ENCODE measurements around the gene EPHA1.
"Not testable (repeated sequence)": the region's sequence is repeated elsewhere in the genome, so short reads cannot be mapped to it uniquely, and the experiment has no call there.

The EPHA1 gene

GRCh38 chr7:143401265-143401664, 7.4 kb downstream of the EPHA1 start:
- no peak for DNase-seq

- no peak for DNase-seq
Measured at GRCh38 chr7:143399642-143400041, 9.0 kb downstream of the EPHA1 start.

- peak; percentile 21 for DNase-seq
Measured at GRCh38 chr7:143399151-143399550, 9.5 kb downstream of the EPHA1 start.

- DNase-seq = no peak
Measured at GRCh38 chr7:143398616-143399015, 10.0 kb downstream of the EPHA1 start.

- DNase-seq = no peak
Measured at GRCh38 chr7:143397710-143398530, 10.7 kb downstream of the EPHA1 start.

GRCh38 chr7:143396625-143397556, 11.8 kb downstream of the EPHA1 start:
- DNase-seq = no peak

- no peak for DNase-seq
Measured at GRCh38 chr7:143396182-143396581, 12.5 kb downstream of the EPHA1 start.

GRCh38 chr7:143395187-143396149, 13.2 kb downstream of the EPHA1 start:
- peak; percentile 20 for DNase-seq

GRCh38 chr7:143394777-143395176, 13.9 kb downstream of the EPHA1 start:
- no peak for DNase-seq

- no peak for DNase-seq
Measured at GRCh38 chr7:143394068-143394467, 14.6 kb downstream of the EPHA1 start.

- DNase-seq = no peak
Measured at GRCh38 chr7:143393267-143394041, 15.2 kb downstream of the EPHA1 start.

GRCh38 chr7:143392875-143393266, 15.8 kb downstream of the EPHA1 start:
- no peak for DNase-seq

GRCh38 chr7:143392427-143392826, 16.2 kb downstream of the EPHA1 start:
- not testable (repeated sequence) for DNase-seq

- no peak for DNase-seq
Measured at GRCh38 chr7:143391462-143392404, 16.9 kb downstream of the EPHA1 start.

GRCh38 chr7:143390773-143391317, 17.8 kb downstream of the EPHA1 start:
- no peak for DNase-seq

- DNase-seq = no peak
Measured at GRCh38 chr7:143390104-143390772, 18.4 kb downstream of the EPHA1 start.

GRCh38 chr7:143389316-143390103, 19.1 kb downstream of the EPHA1 start:
- DNase-seq = no peak

GRCh38 chr7:143388491-143389101, 20.1 kb downstream of the EPHA1 start:
- no peak for DNase-seq
